ENCODE measurements around the gene IGLL5. TPM values are rescaled to one million over a fixed set of nuclear protein-coding genes. Genes with fewer than 3 reads are reported as not detected.

IGLL5 gene
- total RNA-seq, 1 donor from 2014 or later, result not detected

- FAIRE-seq, result no peak
- Histone ChIP-seq H3K27me3 (ENCODE audit: control insufficient read depth, insufficient read depth, low read length) (no peaks in the 10 kb centered on the region), H3K4me3 (ENCODE audit: low read depth, low read length) (no peak overlapping the region), H3K36me3 (ENCODE audit: control insufficient read depth, insufficient read depth, low read length) (no peaks in the 10 kb centered on the region)
- TF ChIP-seq CTCF (IDR thresholded peaks at IDR 0.05; ENCODE audit: insufficient read depth, low read length, severe bottlenecking), result no peak
- DNase-seq (ENCODE audit: low read depth), result no peak
Measured at GRCh38 chr22:22936180-22936914, 48.7 kb downstream of the IGLL5 start.

DNA sequence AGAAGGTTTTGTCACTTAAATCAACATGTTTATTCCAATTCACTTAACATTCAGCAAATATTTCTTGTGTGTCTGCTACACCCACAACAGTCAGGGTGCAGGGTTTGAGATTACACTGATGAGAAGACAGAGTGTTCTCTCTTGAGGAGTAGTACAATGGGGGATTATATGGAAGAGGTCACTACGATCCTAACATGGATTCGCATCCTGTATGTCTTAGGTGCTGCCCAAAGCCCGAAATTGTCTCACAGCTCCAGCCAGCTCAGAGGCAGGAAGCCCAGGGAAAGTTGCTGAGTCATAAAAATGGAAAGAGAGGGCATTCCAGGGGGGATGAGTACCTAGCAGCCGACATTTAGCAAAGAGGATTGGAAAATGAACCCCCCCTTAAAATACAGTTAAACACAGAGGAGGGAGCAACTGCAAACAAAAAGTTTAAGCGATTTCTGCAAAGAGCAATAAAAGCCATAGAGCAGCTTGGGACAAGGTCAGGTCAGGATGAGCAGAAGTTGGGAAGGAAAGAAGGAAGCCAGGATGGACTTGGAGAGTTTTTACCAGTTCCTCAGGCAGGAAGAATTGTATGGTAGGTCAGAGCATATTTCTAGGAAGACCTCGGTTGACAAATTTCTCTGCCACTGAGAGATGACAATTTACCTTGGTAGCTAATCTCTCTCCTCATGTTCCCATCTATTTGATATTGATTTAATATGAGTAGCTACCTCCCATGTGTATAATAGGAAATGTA is 49.5 kb downstream of the IGLL5 start:
- no peak for TF ChIP-seq CTCF (IDR thresholded peaks at IDR 0.05; ENCODE audit: insufficient read depth, low read length, severe bottlenecking)
- H3K36me3 ChIP-seq (ENCODE audit: control insufficient read depth, insufficient read depth, low read length), result no peaks in the 10 kb centered on the region

GRCh38 chr22:22937894-22938480 is 50.4 kb downstream of the IGLL5 start:
- Histone ChIP-seq H3K4me3 (ENCODE audit: low read depth, low read length) (no peak overlapping the region), H3K27me3 (ENCODE audit: control insufficient read depth, insufficient read depth, low read length) (no peaks in the 10 kb centered on the region), H3K36me3 (ENCODE audit: control insufficient read depth, insufficient read depth, low read length) (no peaks in the 10 kb centered on the region)
- DNase-seq (ENCODE audit: low read depth), result no peak
- TF ChIP-seq CTCF (IDR thresholded peaks at IDR 0.05; ENCODE audit: insufficient read depth, low read length, severe bottlenecking), result no peak
- no peak for FAIRE-seq

More for the DNA sequence above, 49.5 kb downstream of the IGLL5 start:
- DNase-seq (ENCODE audit: low read depth) (no peak), FAIRE-seq (no peak)
- no peaks in the 10 kb centered on the region for H3K27me3 ChIP-seq (ENCODE audit: control insufficient read depth, insufficient read depth, low read length)
- H3K4me3 ChIP-seq (ENCODE audit: low read depth, low read length), result no peak overlapping the region

GRCh38 chr22:22938672-22939587 is 51.3 kb downstream of the IGLL5 start:
- no peak overlapping the region for H3K4me3 ChIP-seq (ENCODE audit: low read depth, low read length)
- no peak for TF ChIP-seq CTCF (IDR thresholded peaks at IDR 0.05; ENCODE audit: insufficient read depth, low read length, severe bottlenecking)
- DNase-seq (ENCODE audit: low read depth) (no peak), FAIRE-seq (no peak)
- no peaks in the 10 kb centered on the region for H3K27me3 ChIP-seq (ENCODE audit: control insufficient read depth, insufficient read depth, low read length)
- no peaks in the 10 kb centered on the region for H3K36me3 ChIP-seq (ENCODE audit: control insufficient read depth, insufficient read depth, low read length)

GRCh38 chr22:22939588-22940368 is 52.2 kb downstream of the IGLL5 start:
- TF ChIP-seq CTCF (IDR thresholded peaks at IDR 0.05; ENCODE audit: insufficient read depth, low read length, severe bottlenecking), result no peak
- FAIRE-seq (no peak), DNase-seq (ENCODE audit: low read depth) (no peak)
- no peaks in the 10 kb centered on the region for H3K27me3 ChIP-seq (ENCODE audit: control insufficient read depth, insufficient read depth, low read length)
- H3K36me3 ChIP-seq (ENCODE audit: control insufficient read depth, insufficient read depth, low read length), result no peaks in the 10 kb centered on the region
- H3K4me3 ChIP-seq (ENCODE audit: low read depth, low read length), result no peak overlapping the region
